ENCODE data around the gene STT3B. TPM values are rescaled to one million over a fixed set of nuclear protein-coding genes. Genes with fewer than 3 reads are reported as not detected.

STT3B gene
- total RNA-seq, 2 experiments from 2014 or later, result 99.3 to 117 TPM

DNA sequence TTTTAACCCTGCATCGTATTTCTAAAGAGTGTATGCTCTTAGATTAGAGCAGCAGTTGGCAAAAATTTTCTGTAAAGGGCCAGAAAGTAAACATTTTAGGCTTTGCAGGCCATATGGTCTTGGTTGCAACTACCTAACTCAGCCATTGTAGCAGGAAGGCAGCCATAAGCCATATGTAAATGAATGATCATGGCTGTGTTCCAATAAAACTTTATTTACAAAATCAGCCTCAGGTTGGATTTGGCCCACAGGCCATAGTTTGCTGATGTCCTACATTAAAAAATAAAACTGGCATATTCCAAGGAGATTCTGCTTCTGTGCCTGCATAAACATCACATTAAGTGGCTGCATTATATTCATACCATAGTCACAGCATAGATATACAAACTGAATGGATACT is 134.9 kb downstream of the STT3B start:
- no peaks in the 10 kb centered on the region for H3K4me1 Mint-ChIP-seq (ENCODE audit: low read depth)
- no peaks in the 10 kb centered on the region for H3K36me3 Mint-ChIP-seq (ENCODE audit: low read depth)
- no peak overlapping the region for H3K27ac Mint-ChIP-seq
- no peak overlapping the region for H3K4me3 Mint-ChIP-seq
- H3K9me3 Mint-ChIP-seq, result no peaks in the 10 kb centered on the region
- CTCF ChIA-PET, result no interaction called here
- peaks cover 3% of the 10 kb centered on the region for H3K27me3 Mint-ChIP-seq (ENCODE audit: low read depth)
- DNase-seq, result no peak
- intact Hi-C loops (cut with micrococcal nuclease), result no loop called here

- Mint-ChIP-seq H3K27me3 (ENCODE audit: low read depth) (peaks cover 2% of the 10 kb centered on the region), H3K4me3 (no peak overlapping the region), H3K27ac (no peak overlapping the region), H3K9me3 (no peaks in the 10 kb centered on the region), H3K4me1 (ENCODE audit: low read depth) (no peaks in the 10 kb centered on the region), H3K36me3 (ENCODE audit: low read depth) (no peaks in the 10 kb centered on the region)
- DNase-seq, result no peak
- CTCF ChIA-PET, result no interaction called here
- intact Hi-C loops (cut with micrococcal nuclease), result no loop called here
These were observed 135.5 kb downstream of the STT3B start for GRCh38 chr3:31668242-31668641.

DNA sequence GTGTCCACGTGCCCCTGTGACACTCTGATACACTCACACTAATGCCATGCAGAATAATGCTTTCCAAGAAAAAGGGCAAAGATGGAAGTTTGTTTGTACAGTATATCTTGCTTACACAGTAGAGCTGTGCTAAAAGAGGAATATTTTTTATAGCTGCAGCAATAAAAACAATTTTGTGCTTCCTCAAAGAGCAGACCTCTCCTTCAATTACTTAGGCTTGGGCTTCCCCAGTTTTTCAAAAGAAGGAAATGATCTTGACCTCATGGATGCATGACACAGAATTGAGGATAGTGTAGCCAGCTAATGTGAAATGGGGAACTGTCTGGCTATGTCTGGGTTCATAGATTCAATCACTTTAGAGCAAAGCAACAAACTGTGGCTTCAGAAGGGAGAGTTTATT is 137.4 kb downstream of the STT3B start:
- CTCF ChIA-PET, result no interaction called here
- no peak overlapping the region for H3K4me3 Mint-ChIP-seq
- no peak overlapping the region for H3K27ac Mint-ChIP-seq
- no peaks in the 10 kb centered on the region for H3K36me3 Mint-ChIP-seq (ENCODE audit: low read depth)
- H3K9me3 Mint-ChIP-seq, result no peaks in the 10 kb centered on the region
- H3K4me1 Mint-ChIP-seq (ENCODE audit: low read depth), result no peaks in the 10 kb centered on the region
- no peak for DNase-seq
- H3K27me3 Mint-ChIP-seq (ENCODE audit: low read depth), result no peaks in the 10 kb centered on the region
- intact Hi-C loops (cut with micrococcal nuclease), result no loop called here

DNA sequence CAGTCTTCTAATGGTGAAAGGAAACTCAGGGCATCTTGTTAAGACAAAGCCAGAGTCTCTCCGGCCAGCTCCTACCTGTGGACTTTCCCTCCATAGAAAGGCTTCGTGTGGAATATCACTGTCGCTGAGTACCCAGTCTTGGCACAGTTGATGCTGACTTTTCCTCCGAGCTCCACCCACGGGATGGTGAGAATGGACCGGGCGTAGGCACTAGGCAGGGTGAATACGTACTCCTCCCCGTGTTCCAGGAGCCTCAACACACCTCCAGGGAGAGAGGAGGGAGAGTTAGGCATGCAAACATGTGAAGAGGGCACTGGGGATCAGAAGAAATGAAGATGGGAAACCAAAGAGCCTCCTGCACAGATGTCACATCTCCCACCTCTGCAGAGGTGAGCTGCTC is 138.0 kb downstream of the STT3B start:
- intact Hi-C loops (cut with micrococcal nuclease), result no loop called here

GRCh38 chr3:31671451-31671850 is 138.7 kb downstream of the STT3B start:
- Mint-ChIP-seq H3K4me3 (no peak overlapping the region), H3K27me3 (ENCODE audit: low read depth) (no peaks in the 10 kb centered on the region), H3K27ac (no peak overlapping the region), H3K4me1 (ENCODE audit: low read depth) (no peaks in the 10 kb centered on the region), H3K36me3 (ENCODE audit: low read depth) (no peaks in the 10 kb centered on the region), H3K9me3 (no peaks in the 10 kb centered on the region)
- no peak for DNase-seq
- CTCF ChIA-PET, result no interaction called here
- intact Hi-C loops (cut with micrococcal nuclease), result no loop called here

More for the DNA sequence above, 138.0 kb downstream of the STT3B start:
- H3K4me1 Mint-ChIP-seq (ENCODE audit: low read depth), result no peaks in the 10 kb centered on the region
- no peaks in the 10 kb centered on the region for H3K9me3 Mint-ChIP-seq
- H3K36me3 Mint-ChIP-seq (ENCODE audit: low read depth), result no peaks in the 10 kb centered on the region
- H3K4me3 Mint-ChIP-seq, result no peak overlapping the region
- no peak overlapping the region for H3K27ac Mint-ChIP-seq
- no peaks in the 10 kb centered on the region for H3K27me3 Mint-ChIP-seq (ENCODE audit: low read depth)
- CTCF ChIA-PET, result no interaction called here
- DNase-seq, result no peak

DNA sequence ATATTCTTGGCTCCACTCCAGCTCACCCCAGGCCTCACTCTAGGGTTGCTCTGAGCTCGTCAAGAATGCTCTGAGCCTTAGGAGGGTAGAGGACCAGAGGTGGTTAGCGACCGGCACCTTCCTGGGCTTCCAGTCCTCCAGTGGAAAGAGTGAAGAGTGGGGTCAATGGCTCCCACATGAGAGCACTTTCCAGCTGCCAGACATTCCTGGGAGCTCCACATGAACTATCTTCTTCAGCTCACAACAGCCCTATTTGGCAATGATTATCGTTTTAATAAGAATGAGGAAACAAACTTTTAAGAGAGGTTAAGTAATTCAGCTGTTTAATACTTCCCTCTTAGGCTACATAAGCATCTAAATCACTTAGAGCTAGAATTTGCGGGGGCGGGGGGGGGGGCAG is 139.3 kb downstream of the STT3B start:
- H3K4me1 Mint-ChIP-seq (ENCODE audit: low read depth), result no peaks in the 10 kb centered on the region
- intact Hi-C loops (cut with micrococcal nuclease), result no loop called here
- CTCF ChIA-PET, result no interaction called here
- H3K9me3 Mint-ChIP-seq, result no peaks in the 10 kb centered on the region
- H3K27me3 Mint-ChIP-seq (ENCODE audit: low read depth), result no peaks in the 10 kb centered on the region
- no peak overlapping the region for H3K4me3 Mint-ChIP-seq
- no peak overlapping the region for H3K27ac Mint-ChIP-seq
- DNase-seq, result no peak
- H3K36me3 Mint-ChIP-seq (ENCODE audit: low read depth), result no peaks in the 10 kb centered on the region

DNA sequence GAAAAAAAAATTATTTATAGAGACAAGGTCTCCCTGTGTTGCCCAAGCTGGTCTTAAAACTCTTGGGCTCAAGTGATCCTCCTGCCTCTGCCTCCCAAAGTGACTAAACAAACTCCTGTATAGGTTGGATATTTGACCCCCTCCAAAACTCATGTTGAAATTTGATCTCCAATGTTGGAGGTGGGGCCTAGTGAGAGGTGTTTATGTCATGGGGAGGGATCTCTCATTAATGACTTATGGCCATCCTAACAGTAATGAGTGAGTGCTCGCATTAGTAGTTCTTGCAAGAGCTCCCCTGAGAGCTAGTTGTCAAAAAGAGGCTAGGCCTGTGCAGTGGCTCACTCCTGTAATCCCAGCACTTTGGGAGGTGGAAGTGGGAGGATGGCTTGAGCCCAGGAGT is 141.2 kb downstream of the STT3B start:
- H3K27ac Mint-ChIP-seq, result no peak overlapping the region
- H3K4me3 Mint-ChIP-seq, result no peak overlapping the region
- intact Hi-C loops (cut with micrococcal nuclease), result no loop called here
- H3K27me3 Mint-ChIP-seq (ENCODE audit: low read depth), result no peaks in the 10 kb centered on the region
- no peaks in the 10 kb centered on the region for H3K36me3 Mint-ChIP-seq (ENCODE audit: low read depth)
- CTCF ChIA-PET, result no interaction called here
- DNase-seq, result no peak
- peaks cover 2% of the 10 kb centered on the region for H3K4me1 Mint-ChIP-seq (ENCODE audit: low read depth)
- no peaks in the 10 kb centered on the region for H3K9me3 Mint-ChIP-seq

DNA sequence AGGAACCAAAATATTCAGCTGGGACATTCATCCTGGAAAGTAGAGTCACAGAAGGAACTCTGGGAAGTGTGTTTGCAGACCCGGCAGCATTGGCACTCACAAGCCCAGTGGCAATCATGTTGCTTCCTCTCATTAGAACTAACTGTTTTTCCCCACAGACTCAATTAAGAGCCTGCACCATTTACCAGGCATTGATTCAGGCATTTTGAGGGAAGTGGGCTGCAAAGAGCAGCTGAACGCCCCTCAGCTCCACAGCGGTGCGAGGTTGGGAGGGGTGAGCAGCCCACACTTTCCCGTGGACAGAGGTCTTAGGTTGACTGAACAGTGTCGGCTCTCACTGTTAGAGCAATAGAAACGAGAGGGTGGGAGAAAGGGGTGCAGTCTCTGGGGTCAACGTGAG is 143.8 kb downstream of the STT3B start:
- H3K27ac Mint-ChIP-seq, result no peak overlapping the region
- peaks cover 2% of the 10 kb centered on the region for H3K4me1 Mint-ChIP-seq (ENCODE audit: low read depth)
- H3K27me3 Mint-ChIP-seq (ENCODE audit: low read depth), result no peaks in the 10 kb centered on the region
- CTCF ChIA-PET, result no interaction called here
- intact Hi-C loops (cut with micrococcal nuclease), result no loop called here
- no peaks in the 10 kb centered on the region for H3K9me3 Mint-ChIP-seq
- H3K4me3 Mint-ChIP-seq, result no peak overlapping the region
- no peak for DNase-seq
- H3K36me3 Mint-ChIP-seq (ENCODE audit: low read depth), result no peaks in the 10 kb centered on the region

DNA sequence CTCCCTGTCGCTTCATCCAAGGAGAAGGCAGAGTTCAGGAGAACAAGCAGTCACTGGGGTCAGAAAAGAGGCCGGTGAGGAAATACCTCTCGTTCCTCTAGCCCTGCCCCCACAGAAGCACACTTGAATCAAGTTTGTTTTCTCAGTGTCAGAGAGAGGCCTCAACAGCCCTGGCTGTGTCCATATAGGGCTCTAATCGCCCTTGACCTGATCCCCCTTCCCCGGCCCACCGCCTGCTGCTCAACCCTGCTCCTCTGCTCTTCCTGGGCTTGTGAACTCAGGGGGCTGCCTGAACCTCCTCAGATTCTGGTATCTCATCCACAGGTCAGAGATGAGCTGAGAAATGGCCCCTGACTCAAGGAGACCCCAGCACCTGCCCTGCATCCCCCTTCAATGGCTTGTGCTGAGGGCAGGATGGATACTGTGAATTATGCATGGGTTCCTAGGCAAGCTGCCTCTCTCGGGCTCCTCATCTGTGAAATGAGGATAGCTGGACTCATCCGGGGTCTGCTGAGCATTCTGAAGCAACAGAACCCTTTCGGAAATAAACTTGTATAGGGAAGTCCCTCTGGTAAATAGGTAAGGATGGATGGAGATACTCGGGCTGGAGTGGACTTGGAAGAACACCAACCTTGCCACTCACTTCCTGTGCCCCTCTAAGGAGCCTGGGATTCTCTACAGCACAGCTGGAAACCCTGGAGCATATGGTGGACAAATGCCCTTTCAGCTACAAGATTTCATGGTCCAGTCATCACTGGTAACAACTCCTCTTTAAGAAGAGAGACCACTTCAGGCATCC is 147.5 kb downstream of the STT3B start:
- Mint-ChIP-seq H3K4me3 (no peak overlapping the region), H3K9me3 (no peaks in the 10 kb centered on the region), H3K27ac (no peak overlapping the region), H3K36me3 (ENCODE audit: low read depth) (no peaks in the 10 kb centered on the region), H3K27me3 (ENCODE audit: low read depth) (no peaks in the 10 kb centered on the region), H3K4me1 (ENCODE audit: low read depth) (peaks cover 2% of the 10 kb centered on the region)
- DNase-seq, result no peak
- CTCF ChIA-PET, result no interaction called here
- intact Hi-C loops (cut with micrococcal nuclease), result no loop called here

All from activated naive CD4-positive, alpha-beta T cell treated with anti-CD3 and anti-CD28 coated beads for 36 hours (primary cell).